ENCODE data around the gene ATG13. TPM values are rescaled to one million over a fixed set of nuclear protein-coding genes. Genes with fewer than 3 reads are reported as not detected.

ATG13 gene
- total and polyA plus RNA-seq, 4 donors = 36.3 to 49.9 (median 41.2) TPM

DNA sequence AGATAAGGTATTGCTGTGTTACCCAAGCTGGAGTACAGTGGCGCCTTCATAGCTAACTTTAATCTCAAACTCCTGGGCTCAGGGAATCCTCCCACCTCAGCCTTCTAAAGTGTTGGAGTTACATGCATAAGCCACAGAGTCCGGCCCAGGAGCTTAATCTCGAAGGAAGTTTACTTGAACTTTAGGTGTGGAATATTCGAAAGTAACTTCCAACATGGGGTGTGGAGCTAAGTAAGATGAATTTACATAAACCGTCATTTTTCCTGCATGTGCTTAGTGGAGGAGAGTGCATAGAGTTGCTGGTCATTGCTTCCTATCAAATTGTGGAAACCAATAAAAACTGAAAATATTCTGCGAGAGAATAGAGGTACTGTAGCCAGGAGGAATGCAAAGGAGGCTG, 1.5 kb downstream of the ATG13 start:
- Histone ChIP-seq H3K9ac (ENCODE audit: low read depth in 1 of 2, low read length in 2 of 2) (no peak overlapping the region), H3K36me3 (ENCODE audit: control insufficient read depth in 4 of 4, insufficient read depth in 3 of 4, low read depth in 1 of 4, low read length in 3 of 4) (peaks cover 0 to 6% (median 3%) of the 10 kb centered on the region in 4 donors), H3K4me1 (ENCODE audit: control insufficient read depth in 4 of 4, insufficient read depth in 4 of 4, low read length in 3 of 4) (peaks cover 9 to 29% (median 22%) of the 10 kb centered on the region in 4 donors), H3K4me3 (ENCODE audit: low read depth in 1 of 3, low read length in 3 of 3) (peak overlapping the region in 1 of 3 donors; percentile 82), H3K27ac (ENCODE audit: low read depth in 1 of 2, low read length in 2 of 2) (no peak overlapping the region), H3K9me3 (ENCODE audit: control insufficient read depth in 4 of 4, low read length in 3 of 4) (no peaks in the 10 kb centered on the region), H3K27me3 (ENCODE audit: control insufficient read depth in 4 of 4, insufficient read depth in 4 of 4, low read length in 3 of 4) (no peaks in the 10 kb centered on the region)
- TF ChIP-seq, protein P1, sequence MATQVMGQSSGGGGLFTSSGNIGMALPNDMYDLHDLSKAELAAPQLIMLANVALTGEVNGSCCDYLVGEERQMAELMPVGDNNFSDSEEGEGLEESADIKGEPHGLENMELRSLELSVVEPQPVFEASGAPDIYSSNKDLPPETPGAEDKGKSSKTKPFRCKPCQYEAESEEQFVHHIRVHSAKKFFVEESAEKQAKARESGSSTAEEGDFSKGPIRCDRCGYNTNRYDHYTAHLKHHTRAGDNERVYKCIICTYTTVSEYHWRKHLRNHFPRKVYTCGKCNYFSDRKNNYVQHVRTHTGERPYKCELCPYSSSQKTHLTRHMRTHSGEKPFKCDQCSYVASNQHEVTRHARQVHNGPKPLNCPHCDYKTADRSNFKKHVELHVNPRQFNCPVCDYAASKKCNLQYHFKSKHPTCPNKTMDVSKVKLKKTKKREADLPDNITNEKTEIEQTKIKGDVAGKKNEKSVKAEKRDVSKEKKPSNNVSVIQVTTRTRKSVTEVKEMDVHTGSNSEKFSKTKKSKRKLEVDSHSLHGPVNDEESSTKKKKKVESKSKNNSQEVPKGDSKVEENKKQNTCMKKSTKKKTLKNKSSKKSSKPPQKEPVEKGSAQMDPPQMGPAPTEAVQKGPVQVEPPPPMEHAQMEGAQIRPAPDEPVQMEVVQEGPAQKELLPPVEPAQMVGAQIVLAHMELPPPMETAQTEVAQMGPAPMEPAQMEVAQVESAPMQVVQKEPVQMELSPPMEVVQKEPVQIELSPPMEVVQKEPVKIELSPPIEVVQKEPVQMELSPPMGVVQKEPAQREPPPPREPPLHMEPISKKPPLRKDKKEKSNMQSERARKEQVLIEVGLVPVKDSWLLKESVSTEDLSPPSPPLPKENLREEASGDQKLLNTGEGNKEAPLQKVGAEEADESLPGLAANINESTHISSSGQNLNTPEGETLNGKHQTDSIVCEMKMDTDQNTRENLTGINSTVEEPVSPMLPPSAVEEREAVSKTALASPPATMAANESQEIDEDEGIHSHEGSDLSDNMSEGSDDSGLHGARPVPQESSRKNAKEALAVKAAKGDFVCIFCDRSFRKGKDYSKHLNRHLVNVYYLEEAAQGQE (IDR thresholded peaks at IDR 0.05) = no peak
- TF ChIP-seq TAF1 (conservative IDR thresholded peaks at IDR 0.05) (no peak), HNF4G (IDR thresholded peaks at IDR 0.05) (no peak), EGR1 (IDR thresholded peaks at IDR 0.05; ENCODE audit: low read depth in 2 of 2) (no peak), NR2F2 (IDR thresholded peaks at IDR 0.05) (no peak), GABPA (IDR thresholded peaks at IDR 0.05 in 1 of 2, conservative IDR thresholded peaks at IDR 0.05 in 1 of 2) (no peak), RXRA (IDR thresholded peaks at IDR 0.05) (no peak), ZBTB33 (IDR thresholded peaks at IDR 0.05) (no peak), YY1 (IDR thresholded peaks at IDR 0.05) (no peak), JUND (IDR thresholded peaks at IDR 0.05) (no peak), ATF3 (IDR thresholded peaks at IDR 0.05) (no peak), HNF4A (conservative IDR thresholded peaks at IDR 0.05) (no peak), FOXA1 (IDR thresholded peaks at IDR 0.05) (no peak), CTCF (IDR thresholded peaks at IDR 0.05; ENCODE audit: low read depth, low read length, missing input control) (no peak), FOXA2 (IDR thresholded peaks at IDR 0.05) (no peak)
- no peak for DNase-seq (ENCODE audit: low spot score)
- WGBS = 65% methylated on average over 6 of the region's 6 CpGs

DNA sequence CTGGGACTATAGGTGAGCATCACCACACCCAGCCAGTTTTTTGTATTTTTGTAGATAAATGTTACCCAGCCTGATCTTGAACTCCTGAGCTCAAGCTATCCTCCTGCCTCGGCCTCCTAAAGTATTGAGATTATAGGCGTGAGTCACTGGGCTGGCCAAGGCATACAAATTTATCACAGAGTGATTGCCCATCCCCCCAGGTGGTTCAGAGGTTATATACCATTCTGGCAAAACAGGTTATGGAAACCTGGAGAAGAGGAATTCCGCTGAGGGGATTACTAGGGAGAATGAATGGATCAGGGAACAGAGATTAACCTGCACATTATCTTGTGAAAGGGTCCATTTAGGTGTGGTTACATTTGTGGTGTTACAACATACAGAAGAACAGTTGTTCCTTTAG, 8.1 kb downstream of the ATG13 start:
- no peaks in the 10 kb centered on the region for H3K27me3 ChIP-seq (ENCODE audit: control insufficient read depth in 4 of 4, insufficient read depth in 4 of 4, low read length in 3 of 4)
- TF ChIP-seq FOXA1 (IDR thresholded peaks at IDR 0.05) = no peak
- no peak for TF ChIP-seq HNF4A (conservative IDR thresholded peaks at IDR 0.05)
- no peak for TF ChIP-seq EGR1 (IDR thresholded peaks at IDR 0.05; ENCODE audit: low read depth in 2 of 2)
- TF ChIP-seq SP1 (IDR thresholded peaks at IDR 0.05) = no peak
- TF ChIP-seq TAF1 (conservative IDR thresholded peaks at IDR 0.05) = no peak
- TF ChIP-seq ATF3 (IDR thresholded peaks at IDR 0.05) = no peak
- WGBS = 94% methylated on average over 3 of the region's 3 CpGs
- H3K9ac ChIP-seq (ENCODE audit: low read depth in 1 of 2, low read length in 2 of 2) = no peak overlapping the region
- peaks cover 0 to 14% (median 4%) of the 10 kb centered on the region in 4 donors for H3K36me3 ChIP-seq (ENCODE audit: control insufficient read depth in 4 of 4, insufficient read depth in 3 of 4, low read depth in 1 of 4, low read length in 3 of 4)
- peaks cover 5 to 9% (median 6%) of the 10 kb centered on the region in 4 donors for H3K4me1 ChIP-seq (ENCODE audit: control insufficient read depth in 4 of 4, insufficient read depth in 4 of 4, low read length in 3 of 4)
- H3K4me3 ChIP-seq (ENCODE audit: low read depth in 1 of 3, low read length in 3 of 3) = no peak overlapping the region
- no peak for DNase-seq (ENCODE audit: low spot score)
- H3K27ac ChIP-seq (ENCODE audit: low read depth in 1 of 2, low read length in 2 of 2) = no peak overlapping the region
- no peaks in the 10 kb centered on the region for H3K9me3 ChIP-seq (ENCODE audit: control insufficient read depth in 4 of 4, low read length in 3 of 4)

Data from liver (tissue), 9 donors.